Mesenchymal stem cell (in vitro differentiated cells and primary cell): Measurements from ENCODE around the gene HAL.

Experiments used
- DNase-seq: peaks from one replicate; pipeline ENCODE4 v3.0.0-alpha.2; 2013
- H2AFZ ChIP-seq: one replicate; pipeline ENCODE4 v1.6.1; 2013; ENCODE audit warnings: low read depth, mild to moderate bottlenecking, control low read depth, inconsistent platforms, low read length, moderate library complexity
- H2AK5ac ChIP-seq: 2 replicates; pipeline ENCODE4 v1.6.1; 2013; ENCODE audit warnings: low read length, moderate library complexity, mild to moderate bottlenecking, inconsistent platforms; ENCODE audit not compliant: severe bottlenecking
- H2BK120ac ChIP-seq: one replicate; pipeline ENCODE4 v1.6.1; 2013; ENCODE audit warnings: low read depth, mild to moderate bottlenecking, inconsistent platforms, low read length, moderate library complexity
- H2BK12ac ChIP-seq, 2 experiments: one replicate each; pipeline ENCODE4 v1.6.1; 2013; ENCODE audit warnings: inconsistent platforms in 2 of 2, low read length in 2 of 2, mild to moderate bottlenecking in 2 of 2, moderate library complexity in 2 of 2, control low read depth in 1 of 2
- H2BK15ac ChIP-seq: one replicate; pipeline ENCODE4 v1.6.1; 2013; ENCODE audit warnings: mild to moderate bottlenecking, low read depth, inconsistent platforms; ENCODE audit not compliant: poor library complexity, severe bottlenecking
- H2BK5ac ChIP-seq: 2 replicates; pipeline ENCODE4 v1.6.1; 2013; ENCODE audit warnings: low read depth, mild to moderate bottlenecking, low read length, control low read depth, inconsistent platforms; ENCODE audit not compliant: poor library complexity, severe bottlenecking
- H3K14ac ChIP-seq, 2 experiments: one replicate each; pipeline ENCODE4 v1.6.1; 2013; ENCODE audit warnings: inconsistent platforms in 2 of 2, low read length in 2 of 2, control low read depth in 1 of 2, mild to moderate bottlenecking in 1 of 2, moderate library complexity in 1 of 2
- H3K18ac ChIP-seq, 2 experiments: one replicate each; pipeline ENCODE4 v1.6.1; 2013; ENCODE audit warnings: inconsistent platforms in 2 of 2, low read length in 2 of 2, control low read depth in 1 of 2, low read depth in 1 of 2, mild to moderate bottlenecking in 1 of 2
- H3K23ac ChIP-seq, 2 experiments: one replicate each; pipeline ENCODE4 v1.6.1; 2013; ENCODE audit warnings: inconsistent platforms in 2 of 2, low read length in 2 of 2, mild to moderate bottlenecking in 2 of 2, moderate library complexity in 2 of 2, control low read depth in 1 of 2
- H3K27ac ChIP-seq: 2 replicates; pipeline ENCODE4 v1.5.1; 2013; ENCODE audit warnings: mild to moderate bottlenecking, moderate library complexity, low read length, control low read depth, inconsistent platforms; ENCODE audit not compliant: poor library complexity, severe bottlenecking
- H3K27me3 ChIP-seq, 2 experiments: 2 replicates each; pipeline versions ENCODE4 v1.6.1 to v1.7.0; 2013; ENCODE audit warnings: low read length in 2 of 2, mild to moderate bottlenecking in 2 of 2, moderate library complexity in 2 of 2, control low read depth in 1 of 2, inconsistent platforms in 1 of 2; ENCODE audit not compliant: control insufficient read depth in 1 of 2, insufficient read depth in 1 of 2
- H3K36me3 ChIP-seq, 2 experiments: 2 replicates each; pipeline versions ENCODE4 v1.6.1 to v1.7.0; 2013; ENCODE audit warnings: low read length in 2 of 2, control low read depth in 1 of 2, inconsistent platforms in 1 of 2, low read depth in 1 of 2, mild to moderate bottlenecking in 1 of 2; ENCODE audit not compliant: insufficient read depth in 2 of 2, control insufficient read depth in 1 of 2
- H3K4ac ChIP-seq, 2 experiments: one replicate each; pipeline ENCODE4 v1.6.1; 2013; ENCODE audit warnings: inconsistent platforms in 2 of 2, low read length in 2 of 2, mild to moderate bottlenecking in 2 of 2, moderate library complexity in 2 of 2, control low read depth in 1 of 2, low read depth in 1 of 2
- H3K4me1 ChIP-seq: 2 replicates; pipeline ENCODE4 v1.6.1; 2013; ENCODE audit warnings: low read depth, low read length, control low read depth; ENCODE audit not compliant: control insufficient read depth, insufficient read depth
- H3K4me2 ChIP-seq: 2 replicates; pipeline ENCODE4 v1.6.1; 2013; ENCODE audit warnings: low read length, mild to moderate bottlenecking, inconsistent platforms; ENCODE audit not compliant: poor library complexity, severe bottlenecking
- H3K4me3 ChIP-seq, 2 experiments: 2 replicates each; pipeline versions ENCODE4 v1.5.1 to v1.7.0; 2013; ENCODE audit warnings: low read length in 2 of 2, mild to moderate bottlenecking in 2 of 2, control low read depth in 1 of 2, low read depth in 1 of 2; ENCODE audit not compliant: insufficient read depth in 1 of 2
- H3K79me1 ChIP-seq: replicated peaks from 2 replicates; pipeline ENCODE4 v1.6.1; 2013; ENCODE audit warnings: mild to moderate bottlenecking, control low read depth, low read length, inconsistent platforms; ENCODE audit not compliant: poor library complexity, severe bottlenecking
- H3K9ac ChIP-seq: 2 replicates; pipeline ENCODE4 v1.7.0; 2013; ENCODE audit warnings: mild to moderate bottlenecking, low read length, moderate library complexity
- H3K9me3 ChIP-seq: 2 replicates; pipeline ENCODE4 v1.7.0; 2013; ENCODE audit warnings: mild to moderate bottlenecking, low read length; ENCODE audit not compliant: control insufficient read depth
- H4K8ac ChIP-seq: one replicate; pipeline ENCODE4 v1.6.1; 2013; ENCODE audit warnings: inconsistent platforms, mild to moderate bottlenecking, low read length, moderate library complexity
- H4K91ac ChIP-seq: one replicate; pipeline ENCODE4 v1.6.1; 2013; ENCODE audit warnings: mild to moderate bottlenecking, low read length, inconsistent platforms
- WGBS: methylation state at CpG from one replicate; pipeline ENCODE4 v1.1.7; 2013; ENCODE audit warnings: mixed read lengths; 5-methylcytosine and 5-hydroxymethylcytosine counted together

Gene HAL

GRCh38 chr12:96041181-96041580 lies 45.0 kb upstream of the HAL start:
- Histone ChIP-seq H3K4me2 (no peak overlapping the region), H3K9ac (no peak overlapping the region), H2BK120ac (no peak overlapping the region), H3K36me3 (no peaks in the 10 kb centered on the region), H2BK12ac (no peak overlapping the region), H3K18ac (no peak overlapping the region), H2BK5ac (no peak overlapping the region), H3K79me1 (no peaks in the 10 kb centered on the region), H3K14ac (no peak overlapping the region), H2AFZ (no peak overlapping the region), H3K23ac (no peak overlapping the region), H3K4ac (no peak overlapping the region), H3K27ac (no peak overlapping the region), H3K27me3 (no peaks in the 10 kb centered on the region), H4K91ac (no peak overlapping the region), H3K4me3 (no peak overlapping the region), H2AK5ac (no peak overlapping the region), H3K4me1 (peaks cover 7% of the 10 kb centered on the region), H4K8ac (no peak overlapping the region), H2BK15ac (no peak overlapping the region), H3K9me3 (no peaks in the 10 kb centered on the region)
- WGBS: 100% methylated on average over 1 of the region's 1 CpG
- DNase-seq: no peak

DNA sequence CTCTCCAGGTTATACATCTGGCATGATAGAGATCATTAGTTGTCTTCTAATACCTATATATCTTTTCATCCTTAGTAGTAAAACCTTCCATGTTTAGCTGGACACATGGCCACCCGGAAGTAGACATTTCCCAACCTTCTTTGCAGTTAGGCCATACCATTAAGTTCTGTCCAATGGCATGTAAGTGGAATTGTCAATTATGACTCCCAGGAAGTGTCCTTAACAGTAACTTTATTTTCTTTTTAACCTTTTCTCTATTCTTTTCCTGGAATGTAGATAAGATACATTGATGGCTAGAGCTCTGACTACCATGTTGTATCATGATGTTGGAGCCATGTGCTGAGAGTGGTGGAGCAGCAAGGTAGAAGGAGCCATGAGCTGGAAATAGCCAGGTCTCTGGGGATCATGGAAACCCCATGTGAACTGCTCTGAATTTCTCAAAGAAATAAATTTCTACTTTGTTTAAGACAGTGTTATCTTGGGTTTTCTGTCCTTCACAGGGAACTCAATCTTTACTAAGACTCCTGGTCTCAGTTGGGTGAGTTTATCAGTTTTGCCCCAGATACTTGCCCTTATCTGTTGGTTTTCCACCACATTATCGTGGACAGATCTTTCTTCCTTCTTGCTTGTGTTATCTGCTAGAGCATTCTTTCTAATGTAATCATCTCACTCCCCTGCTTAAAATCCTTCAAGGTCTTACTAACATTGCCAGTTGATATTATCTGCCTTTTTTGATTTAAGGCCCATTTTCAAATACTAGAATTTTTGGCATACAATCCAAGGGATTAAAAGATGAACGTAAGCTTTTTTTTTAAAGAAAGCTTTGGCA lies 44.4 kb upstream of the HAL start:
- Histone ChIP-seq H3K23ac (no peak overlapping the region), H4K91ac (no peak overlapping the region), H3K79me1 (no peaks in the 10 kb centered on the region), H2AK5ac (no peak overlapping the region), H2AFZ (no peak overlapping the region), H3K9ac (no peak overlapping the region), H2BK5ac (no peak overlapping the region), H4K8ac (no peak overlapping the region), H2BK15ac (no peak overlapping the region), H3K27ac (no peak overlapping the region), H3K4ac (no peak overlapping the region), H3K4me3 (no peak overlapping the region), H3K14ac (no peak overlapping the region), H3K9me3 (no peaks in the 10 kb centered on the region), H3K18ac (no peak overlapping the region), H2BK120ac (no peak overlapping the region), H3K4me1 (peaks cover 7% of the 10 kb centered on the region), H3K27me3 (no peaks in the 10 kb centered on the region), H3K4me2 (no peak overlapping the region), H3K36me3 (no peaks in the 10 kb centered on the region), H2BK12ac (no peak overlapping the region)
- 63% methylated on average over 2 of the region's 3 CpGs for WGBS
- no peak for DNase-seq

GRCh38 chr12:96039516-96039915 lies 43.4 kb upstream of the HAL start:
- H3K9me3 ChIP-seq: no peaks in the 10 kb centered on the region
- 91% methylated on average over 2 of the region's 3 CpGs for WGBS
- H3K4ac ChIP-seq: no peak overlapping the region
- no peaks in the 10 kb centered on the region for H3K36me3 ChIP-seq
- no peak overlapping the region for H3K4me3 ChIP-seq
- no peaks in the 10 kb centered on the region for H3K27me3 ChIP-seq
- no peak overlapping the region for H4K91ac ChIP-seq
- H3K9ac ChIP-seq: no peak overlapping the region
- H3K27ac ChIP-seq: no peak overlapping the region
- no peak overlapping the region for H2BK5ac ChIP-seq
- peaks cover 4% of the 10 kb centered on the region for H3K4me1 ChIP-seq
- H3K79me1 ChIP-seq: no peaks in the 10 kb centered on the region
- H2BK120ac ChIP-seq: no peak overlapping the region
- H2AFZ ChIP-seq: no peak overlapping the region
- no peak overlapping the region for H2BK12ac ChIP-seq
- H3K14ac ChIP-seq: no peak overlapping the region
- no peak overlapping the region for H2AK5ac ChIP-seq
- no peak for DNase-seq
- H2BK15ac ChIP-seq: no peak overlapping the region
- no peak overlapping the region for H3K18ac ChIP-seq
- H3K23ac ChIP-seq: no peak overlapping the region
- no peak overlapping the region for H3K4me2 ChIP-seq
- H4K8ac ChIP-seq: no peak overlapping the region

GRCh38 chr12:96036765-96037455 lies 40.8 kb upstream of the HAL start:
- Histone ChIP-seq H2BK15ac (no peak overlapping the region), H3K27ac (no peak overlapping the region), H3K9me3 (no peaks in the 10 kb centered on the region)

More at GRCh38 chr12:96036765-96037455, 40.8 kb upstream of the HAL start:
- H2BK5ac ChIP-seq: no peak overlapping the region
- H3K36me3 ChIP-seq: no peaks in the 10 kb centered on the region
- no peak overlapping the region for H2BK12ac ChIP-seq
- no peak overlapping the region for H3K4me2 ChIP-seq
- H4K91ac ChIP-seq: no peak overlapping the region
- no peak overlapping the region for H4K8ac ChIP-seq
- H3K4me1 ChIP-seq: peaks cover 2% of the 10 kb centered on the region
- no peak overlapping the region for H3K4ac ChIP-seq
- H3K79me1 ChIP-seq: peaks cover 3% of the 10 kb centered on the region
- H3K14ac ChIP-seq: no peak overlapping the region
- no peak overlapping the region for H2AFZ ChIP-seq
- H3K4me3 ChIP-seq: no peak overlapping the region
- H3K23ac ChIP-seq: no peak overlapping the region
- no peak for DNase-seq
- no peak overlapping the region for H2AK5ac ChIP-seq
- H3K27me3 ChIP-seq: no peaks in the 10 kb centered on the region
- no peak overlapping the region for H2BK120ac ChIP-seq
- no peak overlapping the region for H3K18ac ChIP-seq
- 95% methylated on average over 5 of the region's 8 CpGs for WGBS
- H3K9ac ChIP-seq: no peak overlapping the region
